H9 (cell line): ENCODE data around the gene MSI2. TPM values are rescaled to one million over a fixed set of nuclear protein-coding genes. Genes with fewer than 3 reads are reported as not detected.

Source experiments
- DNase-seq: peaks from one replicate; pipeline ENCODE4 v3.0.0-alpha.2; 2017
- H2AFZ ChIP-seq: one replicate; pipeline ENCODE4 v1.6.1; 2013; ENCODE audit warnings: mild to moderate bottlenecking, low read length, control low read depth, moderate library complexity
- H2AK5ac ChIP-seq: 2 replicates; pipeline ENCODE4 v1.6.1; 2013; ENCODE audit warnings: low read length, control low read depth, mixed read lengths; ENCODE audit not compliant: insufficient read length
- H2BK120ac ChIP-seq: one replicate; pipeline ENCODE4 v1.6.1; 2013; ENCODE audit warnings: low read depth, mild to moderate bottlenecking, low read length, control low read depth, inconsistent platforms; ENCODE audit not compliant: poor library complexity, severe bottlenecking
- H2BK12ac ChIP-seq: 2 replicates; pipeline ENCODE4 v1.6.1; 2013; ENCODE audit warnings: low read length, control low read depth, mixed read lengths, low read depth; ENCODE audit not compliant: insufficient read length
- H2BK15ac ChIP-seq: 2 replicates; pipeline ENCODE4 v1.6.1; 2013; ENCODE audit warnings: low read depth, low read length, control low read depth
- H2BK20ac ChIP-seq: one replicate; pipeline ENCODE4 v1.6.1; 2013; ENCODE audit warnings: low read depth, mild to moderate bottlenecking, low read length, control low read depth, inconsistent platforms; ENCODE audit not compliant: poor library complexity, severe bottlenecking
- H2BK5ac ChIP-seq: 2 replicates; pipeline ENCODE4 v1.6.1; 2013; ENCODE audit warnings: low read length, control low read depth, mixed read lengths; ENCODE audit not compliant: insufficient read length
- H3K14ac ChIP-seq: 2 replicates; pipeline ENCODE4 v1.6.1; 2013; ENCODE audit warnings: low read length, control low read depth; ENCODE audit not compliant: insufficient read depth
- H3K18ac ChIP-seq: 2 replicates; pipeline ENCODE4 v1.6.1; 2013; ENCODE audit warnings: low read depth, mild to moderate bottlenecking, mixed read lengths, low read length, control low read depth; ENCODE audit not compliant: insufficient read length
- H3K23ac ChIP-seq: 2 replicates; pipeline ENCODE4 v1.6.1; 2013; ENCODE audit warnings: low read length, control low read depth, mixed read lengths, low read depth; ENCODE audit not compliant: insufficient read length
- H3K23me2 ChIP-seq: 2 replicates; pipeline ENCODE4 v1.6.1; 2013; ENCODE audit warnings: low read depth, mild to moderate bottlenecking, mixed read lengths, low read length, control low read depth; ENCODE audit not compliant: insufficient read length, poor library complexity, severe bottlenecking
- H3K27ac ChIP-seq: 2 replicates; pipeline ENCODE4 v1.5.1; 2013; ENCODE audit warnings: low read length, control low read depth, mixed read lengths, low read depth; ENCODE audit not compliant: insufficient read length
- H3K27me3 ChIP-seq: 2 replicates; pipeline ENCODE4 v1.6.1; 2013; ENCODE audit warnings: low read length, control low read depth, inconsistent platforms; ENCODE audit not compliant: insufficient read depth
- H3K4ac ChIP-seq: 2 replicates; pipeline ENCODE4 v1.6.1; 2013; ENCODE audit warnings: low read depth, mild to moderate bottlenecking, control low read depth, inconsistent platforms, low read length, moderate library complexity
- H3K4me1 ChIP-seq: 2 replicates; pipeline ENCODE4 v1.6.1; 2013; ENCODE audit warnings: low read length, control low read depth, inconsistent platforms; ENCODE audit not compliant: insufficient read depth
- H3K4me2 ChIP-seq: 2 replicates; pipeline ENCODE4 v1.6.1; 2013; ENCODE audit warnings: low read length, control low read depth, mixed read lengths; ENCODE audit not compliant: insufficient read length, insufficient read depth
- H3K56ac ChIP-seq: 2 replicates; pipeline ENCODE4 v1.6.1; 2013; ENCODE audit warnings: low read depth, mild to moderate bottlenecking, mixed read lengths, low read length, control low read depth; ENCODE audit not compliant: insufficient read length
- H3K79me1 ChIP-seq: 2 replicates; pipeline ENCODE4 v1.6.1; 2013; ENCODE audit warnings: low read depth, mild to moderate bottlenecking, moderate library complexity, low read length, control low read depth, inconsistent platforms; ENCODE audit not compliant: insufficient read depth, poor library complexity, severe bottlenecking
- H3K79me2 ChIP-seq: 2 replicates; pipeline ENCODE4 v1.6.1; 2013; ENCODE audit warnings: low read length, control low read depth, inconsistent platforms; ENCODE audit not compliant: insufficient read depth
- H3K9ac ChIP-seq: 2 replicates; pipeline ENCODE4 v1.6.1; 2013; ENCODE audit warnings: low read length, control low read depth, mixed read lengths; ENCODE audit not compliant: insufficient read length; ENCODE audit errors: extremely low read depth
- H3K9me3 ChIP-seq: one replicate; pipeline ENCODE4 v1.6.1; 2013; ENCODE audit warnings: low read depth, low read length, inconsistent platforms; ENCODE audit not compliant: control insufficient read depth
- H3T11ph ChIP-seq: one replicate; pipeline ENCODE4 v1.6.1; 2013; ENCODE audit warnings: mild to moderate bottlenecking, low read length, control low read depth, inconsistent platforms
- H4K20me1 ChIP-seq: one replicate; pipeline ENCODE4 v1.6.1; 2013; ENCODE audit not compliant: control insufficient read depth, insufficient read length, insufficient read depth
- H4K5ac ChIP-seq: 2 replicates; pipeline ENCODE4 v1.6.1; 2013; ENCODE audit warnings: low read depth, mild to moderate bottlenecking, mixed read lengths, low read length, control low read depth; ENCODE audit not compliant: insufficient read length
- H4K8ac ChIP-seq: replicated peaks from 2 replicates; pipeline ENCODE4 v1.6.1; 2013; ENCODE audit warnings: low read length, control low read depth, mixed read lengths, low read depth; ENCODE audit not compliant: insufficient read length
- H4K91ac ChIP-seq: 2 replicates; pipeline ENCODE4 v1.6.1; 2013; ENCODE audit warnings: low read depth, mild to moderate bottlenecking, moderate library complexity, mixed read lengths, low read length, control low read depth; ENCODE audit not compliant: insufficient read length
- H3K27ac Mint-ChIP-seq, 3 experiments: 2 replicates in 2 of 3; 3 replicates in 1 of 3; pipeline ENCODE4 v1.8.0; 2020 to 2021; ENCODE audit warnings: mixed read lengths in 3 of 3, mild to moderate bottlenecking in 1 of 3, moderate library complexity in 1 of 3
- H3K27me3 Mint-ChIP-seq: 2 replicates; pipeline ENCODE4 v1.8.0; 2021; ENCODE audit warnings: low read depth, mild to moderate bottlenecking, moderate library complexity, mixed read lengths
- H3K36me3 Mint-ChIP-seq, 3 experiments: 2 replicates in 2 of 3; 3 replicates in 1 of 3; pipeline ENCODE4 v1.8.0; 2020 to 2021; ENCODE audit warnings: low read depth in 3 of 3, mixed read lengths in 3 of 3; ENCODE audit not compliant: insufficient read depth in 1 of 3
- H3K4me1 Mint-ChIP-seq, 2 experiments: 2 replicates each; pipeline ENCODE4 v1.8.0; 2020; ENCODE audit warnings: mixed read lengths in 2 of 2
- H3K4me3 Mint-ChIP-seq, 2 experiments: 2 replicates in 1 of 2; 3 replicates in 1 of 2; pipeline ENCODE4 v1.8.0; 2020 to 2021; ENCODE audit warnings: mild to moderate bottlenecking in 2 of 2, mixed read lengths in 2 of 2, moderate library complexity in 1 of 2
- H3K9me3 Mint-ChIP-seq, 2 experiments: 2 replicates in 1 of 2; 3 replicates in 1 of 2; pipeline ENCODE4 v1.8.0; 2020; ENCODE audit warnings: mild to moderate bottlenecking in 2 of 2, mixed read lengths in 2 of 2, moderate library complexity in 1 of 2
- WGBS: extraction: QIAGEN DNeasy Blood & Tissue Kit; methylation state at CpG from one replicate; pipeline ENCODE4 v1.1.7; 2013; ENCODE audit warnings: missing lambda C conversion rate, low lambda C conversion rate, mixed read lengths; ENCODE audit not compliant: insufficient read length; ENCODE audit errors: extremely low coverage; 5-methylcytosine and 5-hydroxymethylcytosine counted together
- total RNA-seq: library from RNA; stranded (reverse); gene quantifications from 2 replicates; pipeline ENCODE4 v1.2.1, GENCODE V29; 2021
- TF ChIP-seq, protein P1 (sequence below): fragments of 200-600 bp; sonication (generic); conservative IDR thresholded peaks from 3 replicates; pipeline ENCODE4 v1.8.0; 2021; ENCODE audit warnings: antibody characterized with exemption, mild to moderate bottlenecking

Gene MSI2
- total RNA-seq, 1 experiment from 2014 or later = 98.5 TPM

GRCh38 chr17:57535249-57535966 lies 279.1 kb downstream of the MSI2 start:
- Mint-ChIP-seq H3K36me3 (peaks cover 0 to 12% (median 9%) of the 10 kb centered on the region in 3 experiments; a peak in 4 of 7 replicates), H3K9me3 (no peaks in the 10 kb centered on the region), H3K27me3 (no peaks in the 10 kb centered on the region), H3K4me1 (peaks cover 32 to 35% of the 10 kb centered on the region in 2 experiments), H3K4me3 (no peak overlapping the region), H3K27ac (peak overlapping the region in 2 of 3 experiments; percentile 28 to 48; a peak in 1 of 7 replicates)
- Histone ChIP-seq H3K79me1 (no peaks in the 10 kb centered on the region), H3K56ac (no peak overlapping the region), H2AFZ (no peak overlapping the region), H2BK20ac (no peak overlapping the region), H2BK15ac (no peak overlapping the region), H4K91ac (no peak overlapping the region), H3K27me3 (no peaks in the 10 kb centered on the region), H3K9ac (no peak overlapping the region), H3K14ac (no peak overlapping the region), H2AK5ac (no peak overlapping the region), H3K18ac (no peak overlapping the region), H4K8ac (no peak overlapping the region), H2BK12ac (no peak overlapping the region), H3T11ph (no peak overlapping the region), H3K23me2 (no peaks in the 10 kb centered on the region), H3K9me3 (no peaks in the 10 kb centered on the region), H4K20me1 (peaks cover 2% of the 10 kb centered on the region), H3K23ac (no peak overlapping the region), H2BK5ac (no peak overlapping the region), H2BK120ac (no peak overlapping the region), H3K4me2 (no peak overlapping the region), H3K4ac (no peak overlapping the region), H3K79me2 (no peaks in the 10 kb centered on the region), H3K27ac (no peak overlapping the region), H4K5ac (no peak overlapping the region), H3K4me1 (peaks cover 2% of the 10 kb centered on the region; the same call in 1 of the 2 replicates)
- WGBS = no CpG with 5 or more reads among the region's 6 CpGs
- TF ChIP-seq, protein P1, sequence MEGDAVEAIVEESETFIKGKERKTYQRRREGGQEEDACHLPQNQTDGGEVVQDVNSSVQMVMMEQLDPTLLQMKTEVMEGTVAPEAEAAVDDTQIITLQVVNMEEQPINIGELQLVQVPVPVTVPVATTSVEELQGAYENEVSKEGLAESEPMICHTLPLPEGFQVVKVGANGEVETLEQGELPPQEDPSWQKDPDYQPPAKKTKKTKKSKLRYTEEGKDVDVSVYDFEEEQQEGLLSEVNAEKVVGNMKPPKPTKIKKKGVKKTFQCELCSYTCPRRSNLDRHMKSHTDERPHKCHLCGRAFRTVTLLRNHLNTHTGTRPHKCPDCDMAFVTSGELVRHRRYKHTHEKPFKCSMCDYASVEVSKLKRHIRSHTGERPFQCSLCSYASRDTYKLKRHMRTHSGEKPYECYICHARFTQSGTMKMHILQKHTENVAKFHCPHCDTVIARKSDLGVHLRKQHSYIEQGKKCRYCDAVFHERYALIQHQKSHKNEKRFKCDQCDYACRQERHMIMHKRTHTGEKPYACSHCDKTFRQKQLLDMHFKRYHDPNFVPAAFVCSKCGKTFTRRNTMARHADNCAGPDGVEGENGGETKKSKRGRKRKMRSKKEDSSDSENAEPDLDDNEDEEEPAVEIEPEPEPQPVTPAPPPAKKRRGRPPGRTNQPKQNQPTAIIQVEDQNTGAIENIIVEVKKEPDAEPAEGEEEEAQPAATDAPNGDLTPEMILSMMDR = no peak
- no peak for DNase-seq
